ENCODE results near the gene STMN3.
"Not testable (repeated sequence)": the region's sequence is repeated elsewhere in the genome, so short reads cannot be mapped to it uniquely, and the experiment has no call there.

The STMN3 gene

GRCh38 chr20:63653974-63654668 is 897 bp upstream of the STMN3 start:
- no peak for DNase-seq

GRCh38 chr20:63652192-63652980 is 838 bp downstream of the STMN3 start:
- DNase-seq: peak; percentile 83

GRCh38 chr20:63651942-63652191 is 1.4 kb downstream of the STMN3 start:
- no peak for DNase-seq

- not testable (repeated sequence) for DNase-seq
These were observed 2.7 kb downstream of the STMN3 start for GRCh38 chr20:63650486-63650885.

GRCh38 chr20:63648895-63649589 is 4.2 kb downstream of the STMN3 start:
- no peak for DNase-seq

- no peak for DNase-seq
These were observed 5.0 kb downstream of the STMN3 start for GRCh38 chr20:63648190-63648589.

- DNase-seq: no peak
These were observed 8.0 kb downstream of the STMN3 start for GRCh38 chr20:63645218-63645617.

GRCh38 chr20:63643946-63644345 is 9.3 kb downstream of the STMN3 start:
- no peak for DNase-seq

GRCh38 chr20:63643499-63643898 is 9.7 kb downstream of the STMN3 start:
- DNase-seq: no peak

- no peak for DNase-seq
These were observed 10.5 kb downstream of the STMN3 start for GRCh38 chr20:63642527-63643247.

GRCh38 chr20:63641792-63642523 is 11.3 kb downstream of the STMN3 start:
- peak; percentile 99 for DNase-seq

- DNase-seq: peak; percentile 84
These were observed 12.0 kb downstream of the STMN3 start for GRCh38 chr20:63641146-63641791.

- DNase-seq: not testable (repeated sequence)
These were observed 12.5 kb downstream of the STMN3 start for GRCh38 chr20:63640686-63641085.

GRCh38 chr20:63640086-63640485 is 13.1 kb downstream of the STMN3 start:
- no peak for DNase-seq

- DNase-seq: peak; percentile 87
These were observed 13.9 kb downstream of the STMN3 start for GRCh38 chr20:63639093-63639975.

GRCh38 chr20:63636752-63637628 is 16.2 kb downstream of the STMN3 start:
- no peak for DNase-seq

GRCh38 chr20:63635431-63636141 is 17.6 kb downstream of the STMN3 start:
- peak; percentile 89 for DNase-seq

GRCh38 chr20:63633732-63634131 is 19.5 kb downstream of the STMN3 start:
- DNase-seq: no peak

GRCh38 chr20:63631426-63631825 is 21.8 kb downstream of the STMN3 start:
- not testable (repeated sequence) for DNase-seq

Data from activated effector memory CD4-positive, alpha-beta T cell treated with anti-CD3 and anti-CD28 coated beads, Interleukin-2, amount 50 U/mL, for 16 hours (primary cell).